ENCODE data around the gene PCDH9.
A peak's percentile ranks its signal among the peaks of the same experiment; 100 is the strongest.
"Not testable (repeated sequence)": the region's sequence is repeated elsewhere in the genome, so short reads cannot be mapped to it uniquely, and the experiment has no call there.

Gene PCDH9

GRCh38 chr13:66344805-66345517, 885.2 kb downstream of the PCDH9 start:
- DNase-seq (ENCODE audit: low read depth, low spot score) = no peak

GRCh38 chr13:66343224-66343828, 886.8 kb downstream of the PCDH9 start:
- DNase-seq (ENCODE audit: low read depth, low spot score) = no peak

GRCh38 chr13:66341635-66342377, 888.3 kb downstream of the PCDH9 start:
- DNase-seq (ENCODE audit: low read depth, low spot score) = no peak

DNA sequence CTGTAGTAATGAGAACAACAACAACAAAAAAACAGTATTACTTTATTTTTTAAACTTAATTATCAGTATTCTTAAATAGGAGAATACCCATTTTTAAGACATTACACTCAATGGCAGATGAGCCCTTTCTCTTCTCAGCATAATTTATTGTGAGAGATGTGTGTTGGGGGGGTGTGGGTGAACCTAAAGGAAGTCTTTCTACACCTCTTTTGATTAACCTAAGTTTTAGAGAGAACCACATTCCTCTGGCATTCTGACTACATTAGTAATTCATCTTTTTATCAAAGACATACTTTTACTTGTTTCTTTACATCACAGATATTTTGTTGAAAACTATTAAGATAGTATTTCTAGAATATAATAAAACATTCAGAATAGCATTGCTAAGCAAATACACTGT, 890.9 kb downstream of the PCDH9 start:
- no peak for DNase-seq (ENCODE audit: low read depth, low spot score)

DNA sequence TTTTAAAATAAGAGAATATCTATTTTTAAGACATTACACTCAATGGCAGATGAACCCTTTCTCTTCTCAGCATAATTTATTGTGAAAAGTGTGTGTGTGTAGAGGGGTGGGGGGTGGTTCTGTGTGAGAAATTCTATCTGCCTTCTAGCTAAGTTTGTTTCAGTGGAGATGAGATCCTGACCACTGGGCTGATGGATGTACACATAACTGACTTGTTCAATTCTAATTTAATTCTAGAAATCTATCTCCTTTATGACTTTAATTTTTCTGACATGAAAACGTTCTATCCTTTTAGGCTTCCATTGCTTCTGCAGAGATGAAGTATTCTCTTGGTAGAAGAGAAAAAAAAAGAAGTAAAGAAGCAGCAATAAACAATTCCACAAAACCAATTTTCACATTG, 891.6 kb downstream of the PCDH9 start:
- no peak for DNase-seq (ENCODE audit: low read depth, low spot score)

DNA sequence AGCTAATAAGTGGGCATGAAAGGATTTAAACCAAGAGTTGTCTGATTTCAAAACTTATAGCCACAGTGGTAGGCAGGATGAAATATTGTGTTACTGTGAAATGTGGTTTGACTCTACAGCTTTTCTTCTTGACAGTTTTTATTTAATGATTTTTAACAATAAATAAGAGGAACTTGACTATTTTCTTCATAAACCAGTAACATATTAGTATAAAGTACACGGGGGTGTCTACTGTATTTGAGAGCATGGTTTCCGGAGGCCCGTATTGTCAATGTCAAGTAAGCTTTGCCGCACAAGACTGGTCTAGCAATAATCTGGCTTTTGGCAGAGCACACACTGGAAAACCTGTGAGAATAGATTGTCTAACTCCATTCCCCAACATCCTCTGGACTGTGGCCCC, 894.5 kb downstream of the PCDH9 start:
- DNase-seq (ENCODE audit: low read depth, low spot score) = no peak

DNA sequence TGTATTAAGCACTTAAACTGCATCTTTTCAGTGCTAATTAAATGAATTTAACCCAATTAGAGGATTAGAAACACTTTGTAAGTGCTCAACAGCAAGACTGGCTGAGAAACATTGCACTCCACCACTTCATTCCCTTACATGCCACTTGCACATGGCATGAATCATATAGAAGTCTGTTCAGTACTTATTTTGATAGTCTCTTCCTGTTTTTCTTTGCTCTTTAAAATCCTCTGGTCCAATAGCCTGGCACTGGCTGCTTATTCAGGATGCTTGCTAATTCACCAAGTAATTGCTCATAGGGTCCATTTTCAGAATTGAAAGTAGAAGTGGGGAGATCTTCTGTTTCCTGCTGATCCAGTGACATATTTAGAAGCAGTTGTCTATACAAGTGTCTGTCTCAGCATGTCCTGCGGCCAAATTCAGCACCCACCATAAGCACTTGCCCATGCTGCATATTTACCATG, 900.1 kb downstream of the PCDH9 start:
- peak; percentile 16 for DNase-seq (ENCODE audit: low read depth, low spot score)

- no peak for DNase-seq (ENCODE audit: low read depth, low spot score)
Observed at GRCh38 chr13:66328476-66328875, 901.7 kb downstream of the PCDH9 start.

GRCh38 chr13:66323745-66324347, 906.3 kb downstream of the PCDH9 start:
- no peak for DNase-seq (ENCODE audit: low read depth, low spot score)

DNA sequence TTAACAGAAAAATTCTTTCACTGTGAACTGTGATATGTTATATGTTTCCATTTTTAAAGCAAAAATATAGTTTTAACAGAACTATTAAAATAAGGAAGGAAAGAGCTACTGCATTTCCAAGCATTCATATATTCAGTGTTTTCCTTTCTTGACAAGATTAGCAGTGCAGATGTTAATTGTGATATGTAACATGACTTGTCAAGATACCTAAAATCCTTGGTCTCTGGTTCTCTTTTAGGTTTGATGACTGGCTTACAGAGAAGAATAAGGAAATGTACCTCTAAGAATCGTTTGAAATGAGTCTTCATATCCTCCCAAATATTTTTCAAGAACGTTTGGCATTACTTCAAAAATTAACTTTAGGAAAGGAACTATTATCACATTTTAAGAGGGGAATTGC, 907.2 kb downstream of the PCDH9 start:
- no peak for DNase-seq (ENCODE audit: low read depth, low spot score)

GRCh38 chr13:66322193-66322740, 907.9 kb downstream of the PCDH9 start:
- no peak for DNase-seq (ENCODE audit: low read depth, low spot score)

- DNase-seq (ENCODE audit: low read depth, low spot score) = no peak
Observed at GRCh38 chr13:66314911-66315310, 915.2 kb downstream of the PCDH9 start.

GRCh38 chr13:66313413-66313812, 916.7 kb downstream of the PCDH9 start:
- DNase-seq (ENCODE audit: low read depth, low spot score) = no peak

- DNase-seq (ENCODE audit: low read depth, low spot score) = peak; percentile 82
Observed at GRCh38 chr13:66312312-66313087, 917.6 kb downstream of the PCDH9 start.

- DNase-seq (ENCODE audit: low read depth, low spot score) = no peak
Observed at GRCh38 chr13:66305961-66306617, 924.0 kb downstream of the PCDH9 start.

- DNase-seq (ENCODE audit: low read depth, low spot score) = no peak
Observed at GRCh38 chr13:66301482-66301881, 928.7 kb downstream of the PCDH9 start.

- DNase-seq (ENCODE audit: low read depth, low spot score) = no peak
Observed at GRCh38 chr13:66301006-66301405, 929.1 kb downstream of the PCDH9 start.

DNA sequence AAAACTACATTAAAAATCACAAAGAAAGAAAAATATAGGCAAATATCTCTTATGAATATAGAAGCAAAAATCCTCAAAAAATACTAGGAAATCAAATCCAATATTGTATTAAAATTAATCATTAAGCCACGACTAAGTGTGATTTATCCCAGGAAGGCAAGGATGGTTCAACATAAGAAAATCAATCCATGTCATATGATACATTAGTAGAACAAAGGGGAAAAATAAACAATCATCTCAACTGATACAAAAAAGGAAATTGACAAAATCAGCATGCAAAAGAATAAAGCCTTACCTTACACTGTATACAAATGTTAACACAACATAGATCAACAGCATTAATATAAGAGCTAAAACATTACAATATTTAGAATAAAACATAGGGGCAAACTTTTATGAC, 933.3 kb downstream of the PCDH9 start:
- DNase-seq (ENCODE audit: low read depth, low spot score) = no peak

GRCh38 chr13:66296328-66296727, 933.8 kb downstream of the PCDH9 start:
- no peak for DNase-seq (ENCODE audit: low read depth, low spot score)

GRCh38 chr13:66286806-66287205, 943.3 kb downstream of the PCDH9 start:
- DNase-seq (ENCODE audit: low read depth, low spot score) = not testable (repeated sequence)

GRCh38 chr13:66275416-66275815, 954.7 kb downstream of the PCDH9 start:
- DNase-seq (ENCODE audit: low read depth, low spot score) = no peak

All from brain pericyte (primary cell).